ENCODE results near the gene PLOD3. TPM values are rescaled to one million over a fixed set of nuclear protein-coding genes. Genes with fewer than 3 reads are reported as not detected.

PLOD3 gene
- total and polyA plus RNA-seq, 9 of the 15 experiments (the other 6 are each of a cell fraction or from before 2014, with no cell fraction given): 2.8 to 101 (median 30.9) TPM

- no peak for TF ChIP-seq EP400 (IDR thresholded peaks at IDR 0.05)
- TF ChIP-seq CBFA2T2 (conservative IDR thresholded peaks at IDR 0.05): peak; percentile 95
- no peak for TF ChIP-seq CBX2 (IDR thresholded peaks at IDR 0.05; ENCODE audit: insufficient read depth, low read length, poor library complexity, severe bottlenecking)
- no peak for TF ChIP-seq ARID2 (IDR thresholded peaks at IDR 0.05)
- no peak for TF ChIP-seq E2F5 (CRISPR knock-in tag; IDR thresholded peaks at IDR 0.05)
- no peak for TF ChIP-seq ZNF445 (CRISPR knock-in tag; IDR thresholded peaks at IDR 0.05; ENCODE audit: low read depth)
- no peak for TF ChIP-seq SMARCC2 (IDR thresholded peaks at IDR 0.05; ENCODE audit: low read depth)
- TF ChIP-seq HINFP (tag; conservative IDR thresholded peaks at IDR 0.05; ENCODE audit: low read depth): no peak
- TF ChIP-seq TEAD1 (CRISPR knock-in tag; IDR thresholded peaks at IDR 0.05): no peak
- no peak for TF ChIP-seq CEBPZ (IDR thresholded peaks at IDR 0.05; ENCODE audit: borderline replicate concordance, low read depth, low read length)
- no peak for TF ChIP-seq ZNF707 (CRISPR knock-in tag; conservative IDR thresholded peaks at IDR 0.05)
- TF ChIP-seq BCL6 (CRISPR knock-in tag; IDR thresholded peaks at IDR 0.05): no peak
- no peak for TF ChIP-seq ZC3H4 (CRISPR knock-in tag; IDR thresholded peaks at IDR 0.05; ENCODE audit: borderline replicate concordance)
- no peak for TF ChIP-seq KLF13 (tag; IDR thresholded peaks at IDR 0.05; ENCODE audit: borderline replicate concordance, low read depth)
- TF ChIP-seq NCOR1 (IDR thresholded peaks at IDR 0.05): peak; percentile 89
- no peak for TF ChIP-seq ZNF253 (CRISPR knock-in tag; conservative IDR thresholded peaks at IDR 0.05)
- TF ChIP-seq THAP12 (CRISPR knock-in tag; IDR thresholded peaks at IDR 0.05): 0 out of 2 replicates have a peak, but pooled peaks have one; percentile 21
- no peak for TF ChIP-seq ZNF696 (CRISPR knock-in tag; conservative IDR thresholded peaks at IDR 0.05)
- TF ChIP-seq ZNF354B (CRISPR knock-in tag; IDR thresholded peaks at IDR 0.05): no peak
- no peak for TF ChIP-seq MED1 (CRISPR knock-in tag; IDR thresholded peaks at IDR 0.05; ENCODE audit: borderline replicate concordance)
- no peak for TF ChIP-seq ZNF436 (CRISPR knock-in tag; IDR thresholded peaks at IDR 0.05)
Observed at GRCh38 chr7:101233907-101234547, 16.6 kb upstream of the PLOD3 start (continued).

Data from K562 (cell line).